Measurements from ENCODE around the gene NDC80. TPM values are rescaled to one million over a fixed set of nuclear protein-coding genes. Genes with fewer than 3 reads are reported as not detected.

The NDC80 gene
- total RNA-seq, 6 experiments from 2014 or later = 0.34 to 1.6 (median 0.55) TPM; not detected in 1

GRCh38 chr18:2602844-2603243 is 31.5 kb downstream of the NDC80 start:
- TF ChIP-seq POLR2A (IDR thresholded peaks at IDR 0.05) = no peak
- no peak for TF ChIP-seq CTCF (IDR thresholded peaks at IDR 0.05)
- no peak for ATAC-seq
- intact Hi-C loops (cut with DNase I) = no loop called here
- Histone ChIP-seq H3K36me3 (no peaks in the 10 kb centered on the region), H3K27ac (no peak overlapping the region), H3K9me3 (no peaks in the 10 kb centered on the region), H3K4me3 (no peak overlapping the region), H3K4me1 (peaks cover 0 to 6% (median 0%) of the 10 kb centered on the region in 4 donors), H3K27me3 (no peaks in the 10 kb centered on the region)
- no peak for DNase-seq

GRCh38 chr18:2606335-2606734 is 35.0 kb downstream of the NDC80 start:
- intact Hi-C loops (cut with DNase I) = no loop called here
- Histone ChIP-seq H3K27me3 (no peaks in the 10 kb centered on the region), H3K36me3 (no peaks in the 10 kb centered on the region), H3K4me1 (peaks cover 0 to 6% (median 0%) of the 10 kb centered on the region in 4 donors), H3K4me3 (no peak overlapping the region), H3K27ac (peak overlapping the region in 1 of 3 donors; percentile 28), H3K9me3 (no peaks in the 10 kb centered on the region)
- ATAC-seq (peak in 1 of 4 donors; percentile 23), DNase-seq (no peak)
- WGBS (ENCODE audit: insufficient coverage, low coverage, low lambda C conversion rate, missing lambda C conversion rate) = 81% methylated on average over 2 of the region's 2 CpGs
- TF ChIP-seq CTCF (IDR thresholded peaks at IDR 0.05) (no peak), POLR2A (IDR thresholded peaks at IDR 0.05) (no peak)

GRCh38 chr18:2609604-2610003 is 38.2 kb downstream of the NDC80 start:
- H3K4me3 ChIP-seq = no peak overlapping the region
- H3K36me3 ChIP-seq = no peaks in the 10 kb centered on the region
- H3K27me3 ChIP-seq = no peaks in the 10 kb centered on the region
- no peak for ATAC-seq
- DNase-seq = no peak
- H3K27ac ChIP-seq = no peak overlapping the region
- TF ChIP-seq POLR2A (IDR thresholded peaks at IDR 0.05) (no peak), CTCF (IDR thresholded peaks at IDR 0.05) (no peak)
- H3K4me1 ChIP-seq = peaks cover 0 to 6% (median 0%) of the 10 kb centered on the region in 4 donors
- intact Hi-C loops (cut with DNase I) = no loop called here
- H3K9me3 ChIP-seq = no peaks in the 10 kb centered on the region
- WGBS (ENCODE audit: insufficient coverage, low coverage, low lambda C conversion rate, missing lambda C conversion rate) = 100% methylated on average over 2 of the region's 2 CpGs

- 72% methylated on average over 5 of the region's 5 CpGs for WGBS (ENCODE audit: insufficient coverage, low coverage, low lambda C conversion rate, missing lambda C conversion rate)
- no peaks in the 10 kb centered on the region for H3K27me3 ChIP-seq
- H3K36me3 ChIP-seq = no peaks in the 10 kb centered on the region
- ATAC-seq (no peak), DNase-seq (no peak)
- no peak overlapping the region for H3K27ac ChIP-seq
- no peaks in the 10 kb centered on the region for H3K9me3 ChIP-seq
- peaks cover 0 to 2% (median 0%) of the 10 kb centered on the region in 4 donors for H3K4me1 ChIP-seq
- intact Hi-C loops (cut with DNase I) = no loop called here
- no peak for TF ChIP-seq CTCF (IDR thresholded peaks at IDR 0.05)
- no peak for TF ChIP-seq POLR2A (IDR thresholded peaks at IDR 0.05)
- no peak overlapping the region for H3K4me3 ChIP-seq
Observed at GRCh38 chr18:2610549-2610948, 39.2 kb downstream of the NDC80 start.

GRCh38 chr18:2612996-2613395 is 41.6 kb downstream of the NDC80 start:
- Histone ChIP-seq H3K27me3 (no peaks in the 10 kb centered on the region), H3K36me3 (no peaks in the 10 kb centered on the region), H3K4me3 (no peak overlapping the region), H3K4me1 (no peaks in the 10 kb centered on the region), H3K27ac (no peak overlapping the region), H3K9me3 (no peaks in the 10 kb centered on the region)
- intact Hi-C loops (cut with DNase I) = no loop called here
- WGBS (ENCODE audit: insufficient coverage, low coverage, low lambda C conversion rate, missing lambda C conversion rate) = 18% methylated on average over 1 of the region's 1 CpG
- DNase-seq (no peak), ATAC-seq (peak in 1 of 4 donors; percentile 69)
- TF ChIP-seq CTCF (IDR thresholded peaks at IDR 0.05) (no peak), POLR2A (IDR thresholded peaks at IDR 0.05) (no peak)

Measured in right lobe of liver (tissue), 6 donors.